HepG2 (cell line): Measurements from ENCODE around the gene DIP2C. TPM values are rescaled to one million over a fixed set of nuclear protein-coding genes. Genes with fewer than 3 reads are reported as not detected.

Source experiments
- ATAC-seq: fragments of 200-7000 bp; cut with Tn5 transposase; 3 replicates; pipeline ENCODE4 v1.9.1; 2020; ENCODE audit warnings: mild to moderate bottlenecking, moderate library complexity
- BruUV-seq: library from RNA; stranded (reverse); fragments of 400-500 nt; replicated peaks from 2 replicates; lab custom pipeline; 2021; lab: Mats Ljungman, UMichigan
- CTCF ChIA-PET: fragments of 300-600 bp; formaldehyde crosslinking; extraction: SDS; loops from one replicate; lab custom pipeline; 2021; ENCODE audit warnings: low total read pairs, inconsistent platforms, low intra/inter-chr PET ratio; lab: Yijun Ruan, JAX
- POLR2A ChIA-PET: fragments of 350-600 bp; sonication (Branson Sonifier 250); formaldehyde crosslinking; loops from one replicate; lab custom pipeline; 2020; ENCODE audit warnings: antibody characterized with exemption, inconsistent platforms; lab: Yijun Ruan, JAX
- DNase-seq: peaks from one replicate; pipeline ENCODE4 v3.0.0-alpha.2; 2015; ENCODE audit warnings: low spot score
- FAIRE-seq: peaks from 3 replicates; lab custom pipeline; 2011; peaks lifted over from hg19 to GRCh38; lab: Jason Lieb, UNC
- H2AFZ ChIP-seq: one replicate; pipeline ENCODE4 v1.6.1; 2011; ENCODE audit warnings: low read length, inconsistent platforms
- H3K27ac ChIP-seq: fragments of 300-600 bp; 3 replicates; pipeline ENCODE4 v1.8.0; 2011; ENCODE audit warnings: mixed run types, mild to moderate bottlenecking, mixed read lengths, low read length, inconsistent platforms; ENCODE audit not compliant: insufficient read depth; ENCODE audit errors: extremely low read length
- H3K27me3 ChIP-seq, 2 experiments: fragments of 200-600 bp in 1 of 2; 2 replicates in 1 of 2; 3 replicates in 1 of 2; pipeline versions ENCODE4 v1.6.0 to v1.8.0; 2011; ENCODE audit warnings: low read length in 2 of 2, mild to moderate bottlenecking in 2 of 2, moderate library complexity in 2 of 2, inconsistent platforms in 1 of 2; ENCODE audit not compliant: insufficient read depth in 2 of 2, control insufficient read depth in 1 of 2
- H3K36me3 ChIP-seq, 2 experiments: fragments of 200-600 bp in 1 of 2; replicated peaks in 1 of 2; 2 replicates in 1 of 2; 3 replicates in 1 of 2; pipeline versions ENCODE4 v1.5.1 to v1.8.0; 2011; ENCODE audit warnings: low read length in 2 of 2, inconsistent platforms in 1 of 2; ENCODE audit not compliant: insufficient read depth in 2 of 2, control insufficient read depth in 1 of 2
- H3K4me1 ChIP-seq: 2 replicates; pipeline ENCODE4 v1.5.1; 2012; ENCODE audit warnings: low read length, inconsistent platforms; ENCODE audit not compliant: insufficient read depth
- H3K4me2 ChIP-seq: 2 replicates; pipeline ENCODE4 v1.6.0; 2011; ENCODE audit warnings: low read depth, low read length, inconsistent platforms
- H3K4me3 ChIP-seq, 3 experiments: fragments of 200-600 bp in 1 of 3; sonication (generic), shearing (Covaris generic) in 1 of 3; replicated peaks in 1 of 3; 2 replicates each; pipeline ENCODE4 v1.5.1; 2011 to 2016; ENCODE audit warnings: low read length in 3 of 3, inconsistent platforms in 2 of 3, low read depth in 2 of 3, mild to moderate bottlenecking in 2 of 3, control low read depth in 1 of 3, mixed read lengths in 1 of 3; ENCODE audit not compliant: insufficient read depth in 1 of 3
- H3K79me2 ChIP-seq: one replicate; pipeline ENCODE4 v1.6.1; 2011; ENCODE audit warnings: low read length, inconsistent platforms; ENCODE audit not compliant: insufficient read depth
- H3K9ac ChIP-seq: 2 replicates; pipeline ENCODE4 v1.6.0; 2011; ENCODE audit warnings: mild to moderate bottlenecking, low read depth, low read length, inconsistent platforms; ENCODE audit not compliant: insufficient read depth
- H3K9me3 ChIP-seq: 2 replicates; pipeline ENCODE4 v1.5.1; 2012; ENCODE audit warnings: mild to moderate bottlenecking, low read length
- H4K20me1 ChIP-seq: 2 replicates; pipeline ENCODE4 v1.6.0; 2011; ENCODE audit warnings: inconsistent platforms, mild to moderate bottlenecking, low read length, moderate library complexity; ENCODE audit not compliant: insufficient read depth
- FOXK2 ChIP-seq: fragments of 450-650 bp; IDR thresholded peaks from 2 replicates; pipeline ENCODE4 v1.6.1; 2016
- IKZF4 ChIP-seq: sonication (generic); formaldehyde crosslinking; IDR thresholded peaks from 2 replicates; pipeline ENCODE4 v1.5.1; 2020; ENCODE audit warnings: borderline replicate concordance, mild to moderate bottlenecking, low read depth, missing genetic modification reagents; ENCODE audit errors: not compliant biosample characterization
- MEF2D ChIP-seq: sonication (generic); formaldehyde crosslinking; IDR thresholded peaks from 2 replicates; pipeline ENCODE4 v1.5.1; 2020; ENCODE audit warnings: mild to moderate bottlenecking, missing genetic modification reagents
- MYNN ChIP-seq: sonication (generic); formaldehyde crosslinking; IDR thresholded peaks from 2 replicates; pipeline ENCODE4 v1.4.0; 2020; ENCODE audit warnings: mild to moderate bottlenecking, low read depth, missing genetic modification reagents
- ZNF30 ChIP-seq: sonication (generic); formaldehyde crosslinking; IDR thresholded peaks from 2 replicates; pipeline ENCODE4 v1.5.0; 2020; ENCODE audit warnings: mild to moderate bottlenecking, missing genetic modification reagents
- ZNF598 ChIP-seq: sonication (generic); formaldehyde crosslinking; IDR thresholded peaks from 2 replicates; pipeline ENCODE4 v1.5.1; 2020; ENCODE audit warnings: mild to moderate bottlenecking, missing genetic modification reagents, borderline replicate concordance
- ZNF652 ChIP-seq: IDR thresholded peaks from 2 replicates; pipeline ENCODE4 v1.6.1; 2016; ENCODE audit warnings: low read depth, borderline replicate concordance
- ZNF841 ChIP-seq: sonication (generic); formaldehyde crosslinking; IDR thresholded peaks from 2 replicates; pipeline ENCODE4 v1.8.1; 2023; ENCODE audit warnings: missing genetic modification reagents, borderline replicate concordance
- WGBS: methylation state at CpG from one replicate; pipeline ENCODE4 v1.1.6; 2017; ENCODE audit warnings: low lambda C conversion rate; 5-methylcytosine and 5-hydroxymethylcytosine counted together
- in situ Hi-C: cut with HindIII; loops from 2 replicates; pipeline ENCODE4 v1.10.0; 2017; ENCODE audit warnings: low pct_unique_long_range_greater_than_20kb; ENCODE audit not compliant: extremely low pct_ligation_motif_present
- intact Hi-C: fragments of 100-400 bp; cut with micrococcal nuclease; formaldehyde crosslinking; loops from one replicate; pipeline ENCODE4 v1.10.0; 2022; ENCODE audit not compliant: unreplicated experiment
- polyA plus RNA-seq, 8 experiments: library from polyadenylated mRNA; depleted of rRNA in 3 of 8; stranded (reverse) in 7 of 8; unstranded in 1 of 8; fragments of >200 nt; fragmentation: Illumina TruSeq in 4 of 8; extraction: Trizol in 4 of 8; gene quantifications; 2 replicates each; pipeline versions ENCODE4 v1.2.1 to v1.2.3, GENCODE V29; 2011 to 2016; ENCODE audit warnings: low read depth in 4 of 8, missing spikeins in 1 of 8, mixed read lengths in 1 of 8; ENCODE audit not compliant: insufficient read depth in 1 of 8
- total RNA-seq, 5 experiments: library from RNA; depleted of rRNA; stranded (reverse); fragments of >200 nt; fragmentation: Illumina TruSeq; extraction: Trizol; gene quantifications; 2 replicates each; pipeline ENCODE4 v1.2.3, GENCODE V29; 2016; ENCODE audit warnings: low read depth in 1 of 5
- TF ChIP-seq, protein P1 (sequence below): sonication (generic); formaldehyde crosslinking; IDR thresholded peaks from 2 replicates; pipeline ENCODE4 v1.4.0; 2020; ENCODE audit warnings: mild to moderate bottlenecking, missing genetic modification reagents
- TF ChIP-seq, protein P2 (sequence below): fragments of 450-650 bp; IDR thresholded peaks from 2 replicates; pipeline ENCODE4 v1.6.1; 2017

DIP2C gene
- total and polyA plus RNA-seq, 2 of the 13 experiments (the other 11 are each of a cell fraction or from before 2014, with no cell fraction given) = 2.2 to 2.7 TPM

DNA sequence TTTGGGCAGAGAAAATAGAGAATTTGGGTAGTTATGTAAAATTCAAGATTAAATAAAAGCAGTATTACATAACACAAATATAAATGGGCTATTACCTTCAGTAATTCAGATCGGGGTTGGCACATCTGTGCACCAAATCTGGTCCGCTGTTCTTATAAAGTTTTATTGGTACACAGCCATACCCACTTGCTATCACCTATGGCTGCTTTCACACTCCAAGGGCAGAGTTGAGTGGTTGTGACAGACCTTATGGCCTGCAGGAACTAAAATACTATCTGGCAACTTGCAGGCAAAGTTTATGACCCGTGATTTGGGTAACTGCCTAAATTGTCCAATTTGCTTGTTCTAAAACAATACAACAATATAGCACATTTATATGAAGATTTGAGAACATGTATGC is 249.3 kb downstream of the DIP2C start:
- Histone ChIP-seq H3K4me2 (no peak overlapping the region), H3K27ac (no peak overlapping the region)
- WGBS = 90% methylated on average over 3 of the region's 3 CpGs
- no peak for TF ChIP-seq ZNF841 (CRISPR knock-in tag)
- TF ChIP-seq, protein P1, sequence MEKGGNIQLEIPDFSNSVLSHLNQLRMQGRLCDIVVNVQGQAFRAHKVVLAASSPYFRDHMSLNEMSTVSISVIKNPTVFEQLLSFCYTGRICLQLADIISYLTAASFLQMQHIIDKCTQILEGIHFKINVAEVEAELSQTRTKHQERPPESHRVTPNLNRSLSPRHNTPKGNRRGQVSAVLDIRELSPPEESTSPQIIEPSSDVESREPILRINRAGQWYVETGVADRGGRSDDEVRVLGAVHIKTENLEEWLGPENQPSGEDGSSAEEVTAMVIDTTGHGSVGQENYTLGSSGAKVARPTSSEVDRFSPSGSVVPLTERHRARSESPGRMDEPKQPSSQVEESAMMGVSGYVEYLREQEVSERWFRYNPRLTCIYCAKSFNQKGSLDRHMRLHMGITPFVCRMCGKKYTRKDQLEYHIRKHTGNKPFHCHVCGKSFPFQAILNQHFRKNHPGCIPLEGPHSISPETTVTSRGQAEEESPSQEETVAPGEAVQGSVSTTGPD = no peak
- no peak for TF ChIP-seq IKZF4 (CRISPR knock-in tag)
- TF ChIP-seq, protein P2, sequence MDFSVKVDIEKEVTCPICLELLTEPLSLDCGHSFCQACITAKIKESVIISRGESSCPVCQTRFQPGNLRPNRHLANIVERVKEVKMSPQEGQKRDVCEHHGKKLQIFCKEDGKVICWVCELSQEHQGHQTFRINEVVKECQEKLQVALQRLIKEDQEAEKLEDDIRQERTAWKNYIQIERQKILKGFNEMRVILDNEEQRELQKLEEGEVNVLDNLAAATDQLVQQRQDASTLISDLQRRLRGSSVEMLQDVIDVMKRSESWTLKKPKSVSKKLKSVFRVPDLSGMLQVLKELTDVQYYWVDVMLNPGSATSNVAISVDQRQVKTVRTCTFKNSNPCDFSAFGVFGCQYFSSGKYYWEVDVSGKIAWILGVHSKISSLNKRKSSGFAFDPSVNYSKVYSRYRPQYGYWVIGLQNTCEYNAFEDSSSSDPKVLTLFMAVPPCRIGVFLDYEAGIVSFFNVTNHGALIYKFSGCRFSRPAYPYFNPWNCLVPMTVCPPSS = no peak
- TF ChIP-seq ZNF30 (CRISPR knock-in tag) = no peak
- no peak for TF ChIP-seq ZNF598 (CRISPR knock-in tag)
- no peak for TF ChIP-seq ZNF652 (CRISPR knock-in tag)
- no peak for TF ChIP-seq MEF2D (CRISPR knock-in tag)
- no peak for TF ChIP-seq FOXK2
- no peak for TF ChIP-seq MYNN (CRISPR knock-in tag)
- TF ChIP-seq, all 625 proteins: peak for 0
- ChIA-PET POLR2A (no interaction called here), CTCF (no interaction called here)
- no peaks in the 10 kb centered on the region for H4K20me1 ChIP-seq
- H3K4me1 ChIP-seq = no peaks in the 10 kb centered on the region
- no peak for DNase-seq
- no peak overlapping the region for H2AFZ ChIP-seq
- no peak for FAIRE-seq
- no peaks in the 10 kb centered on the region for H3K9me3 ChIP-seq
- H3K79me2 ChIP-seq = no peaks in the 10 kb centered on the region
- H3K4me3 ChIP-seq = no peak overlapping the region
- ATAC-seq = no peak
- intact Hi-C loops = no loop called here
- no peaks in the 10 kb centered on the region for H3K27me3 ChIP-seq
- H3K9ac ChIP-seq = no peak overlapping the region
- peaks cover 0 to 4% of the 10 kb centered on the region in 2 experiments; a peak in 2 of 5 replicates for H3K36me3 ChIP-seq
- BruUV-seq = no TSS peak
- in situ Hi-C loops = no loop called here
